ENCODE measurements around the gene SCAPER. TPM values are rescaled to one million over a fixed set of nuclear protein-coding genes. Genes with fewer than 3 reads are reported as not detected.

The SCAPER gene
- total and polyA plus RNA-seq, 4 donors = 3.3 to 18.0 (median 9.9) TPM

DNA sequence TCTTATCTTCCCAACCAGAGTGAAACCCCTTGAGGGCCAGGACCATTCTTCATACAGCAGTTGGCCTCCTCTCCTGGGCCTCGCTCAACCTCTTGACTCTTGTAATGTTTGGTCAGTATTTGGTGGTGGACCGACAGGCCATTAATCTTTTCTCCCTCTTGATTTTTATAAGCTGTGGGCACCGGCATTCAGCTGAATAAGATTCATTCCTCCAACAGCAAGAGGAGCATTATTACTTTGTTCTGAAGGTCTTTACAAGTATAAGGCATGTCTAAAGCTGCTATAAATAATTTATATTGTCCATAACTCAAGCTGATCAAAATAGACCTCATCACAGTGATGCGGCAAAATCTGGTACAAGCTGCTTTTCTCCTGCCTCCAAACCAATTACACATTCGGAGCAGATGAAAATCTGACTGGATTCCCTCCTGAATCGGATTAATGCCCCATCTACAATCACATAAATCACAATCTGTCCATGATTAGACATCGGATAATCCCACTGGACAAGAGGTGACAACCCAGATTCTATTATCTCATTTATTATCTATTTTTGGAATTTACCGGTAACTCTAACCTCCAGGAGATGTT, 576.9 kb downstream of the SCAPER start:
- 92% methylated on average over 8 of the region's 8 CpGs for WGBS

More for the DNA sequence above, 576.9 kb downstream of the SCAPER start:
- H3K4me3 ChIP-seq (ENCODE audit: low read depth in 1 of 3, low read length in 3 of 3) = no peak overlapping the region
- H3K27ac ChIP-seq (ENCODE audit: low read depth in 1 of 2, low read length in 2 of 2) = no peak overlapping the region
- TF ChIP-seq JUND (IDR thresholded peaks at IDR 0.05) (no peak), RAD21 (IDR thresholded peaks at IDR 0.05) (no peak), HNF4A (conservative IDR thresholded peaks at IDR 0.05) (no peak), RXRA (IDR thresholded peaks at IDR 0.05) (no peak), SP1 (IDR thresholded peaks at IDR 0.05) (no peak), NR2F2 (IDR thresholded peaks at IDR 0.05) (no peak), FOXA2 (IDR thresholded peaks at IDR 0.05) (no peak)
- TF ChIP-seq, protein P1, sequence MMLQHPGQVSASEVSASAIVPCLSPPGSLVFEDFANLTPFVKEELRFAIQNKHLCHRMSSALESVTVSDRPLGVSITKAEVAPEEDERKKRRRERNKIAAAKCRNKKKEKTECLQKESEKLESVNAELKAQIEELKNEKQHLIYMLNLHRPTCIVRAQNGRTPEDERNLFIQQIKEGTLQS (IDR thresholded peaks at IDR 0.05) = no peak
- TF ChIP-seq, protein P2, sequence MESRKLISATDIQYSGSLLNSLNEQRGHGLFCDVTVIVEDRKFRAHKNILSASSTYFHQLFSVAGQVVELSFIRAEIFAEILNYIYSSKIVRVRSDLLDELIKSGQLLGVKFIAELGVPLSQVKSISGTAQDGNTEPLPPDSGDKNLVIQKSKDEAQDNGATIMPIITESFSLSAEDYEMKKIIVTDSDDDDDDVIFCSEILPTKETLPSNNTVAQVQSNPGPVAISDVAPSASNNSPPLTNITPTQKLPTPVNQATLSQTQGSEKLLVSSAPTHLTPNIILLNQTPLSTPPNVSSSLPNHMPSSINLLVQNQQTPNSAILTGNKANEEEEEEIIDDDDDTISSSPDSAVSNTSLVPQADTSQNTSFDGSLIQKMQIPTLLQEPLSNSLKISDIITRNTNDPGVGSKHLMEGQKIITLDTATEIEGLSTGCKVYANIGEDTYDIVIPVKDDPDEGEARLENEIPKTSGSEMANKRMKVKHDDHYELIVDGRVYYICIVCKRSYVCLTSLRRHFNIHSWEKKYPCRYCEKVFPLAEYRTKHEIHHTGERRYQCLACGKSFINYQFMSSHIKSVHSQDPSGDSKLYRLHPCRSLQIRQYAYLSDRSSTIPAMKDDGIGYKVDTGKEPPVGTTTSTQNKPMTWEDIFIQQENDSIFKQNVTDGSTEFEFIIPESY (IDR thresholded peaks at IDR 0.05) = no peak
- TF ChIP-seq, protein P3, sequence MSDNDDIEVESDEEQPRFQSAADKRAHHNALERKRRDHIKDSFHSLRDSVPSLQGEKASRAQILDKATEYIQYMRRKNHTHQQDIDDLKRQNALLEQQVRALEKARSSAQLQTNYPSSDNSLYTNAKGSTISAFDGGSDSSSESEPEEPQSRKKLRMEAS (IDR thresholded peaks at IDR 0.05) = no peak
- TF ChIP-seq, protein P4, sequence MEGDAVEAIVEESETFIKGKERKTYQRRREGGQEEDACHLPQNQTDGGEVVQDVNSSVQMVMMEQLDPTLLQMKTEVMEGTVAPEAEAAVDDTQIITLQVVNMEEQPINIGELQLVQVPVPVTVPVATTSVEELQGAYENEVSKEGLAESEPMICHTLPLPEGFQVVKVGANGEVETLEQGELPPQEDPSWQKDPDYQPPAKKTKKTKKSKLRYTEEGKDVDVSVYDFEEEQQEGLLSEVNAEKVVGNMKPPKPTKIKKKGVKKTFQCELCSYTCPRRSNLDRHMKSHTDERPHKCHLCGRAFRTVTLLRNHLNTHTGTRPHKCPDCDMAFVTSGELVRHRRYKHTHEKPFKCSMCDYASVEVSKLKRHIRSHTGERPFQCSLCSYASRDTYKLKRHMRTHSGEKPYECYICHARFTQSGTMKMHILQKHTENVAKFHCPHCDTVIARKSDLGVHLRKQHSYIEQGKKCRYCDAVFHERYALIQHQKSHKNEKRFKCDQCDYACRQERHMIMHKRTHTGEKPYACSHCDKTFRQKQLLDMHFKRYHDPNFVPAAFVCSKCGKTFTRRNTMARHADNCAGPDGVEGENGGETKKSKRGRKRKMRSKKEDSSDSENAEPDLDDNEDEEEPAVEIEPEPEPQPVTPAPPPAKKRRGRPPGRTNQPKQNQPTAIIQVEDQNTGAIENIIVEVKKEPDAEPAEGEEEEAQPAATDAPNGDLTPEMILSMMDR (IDR thresholded peaks at IDR 0.05; ENCODE audit: low read depth, low read length, missing input control) = no peak
- TF ChIP-seq, protein P5, sequence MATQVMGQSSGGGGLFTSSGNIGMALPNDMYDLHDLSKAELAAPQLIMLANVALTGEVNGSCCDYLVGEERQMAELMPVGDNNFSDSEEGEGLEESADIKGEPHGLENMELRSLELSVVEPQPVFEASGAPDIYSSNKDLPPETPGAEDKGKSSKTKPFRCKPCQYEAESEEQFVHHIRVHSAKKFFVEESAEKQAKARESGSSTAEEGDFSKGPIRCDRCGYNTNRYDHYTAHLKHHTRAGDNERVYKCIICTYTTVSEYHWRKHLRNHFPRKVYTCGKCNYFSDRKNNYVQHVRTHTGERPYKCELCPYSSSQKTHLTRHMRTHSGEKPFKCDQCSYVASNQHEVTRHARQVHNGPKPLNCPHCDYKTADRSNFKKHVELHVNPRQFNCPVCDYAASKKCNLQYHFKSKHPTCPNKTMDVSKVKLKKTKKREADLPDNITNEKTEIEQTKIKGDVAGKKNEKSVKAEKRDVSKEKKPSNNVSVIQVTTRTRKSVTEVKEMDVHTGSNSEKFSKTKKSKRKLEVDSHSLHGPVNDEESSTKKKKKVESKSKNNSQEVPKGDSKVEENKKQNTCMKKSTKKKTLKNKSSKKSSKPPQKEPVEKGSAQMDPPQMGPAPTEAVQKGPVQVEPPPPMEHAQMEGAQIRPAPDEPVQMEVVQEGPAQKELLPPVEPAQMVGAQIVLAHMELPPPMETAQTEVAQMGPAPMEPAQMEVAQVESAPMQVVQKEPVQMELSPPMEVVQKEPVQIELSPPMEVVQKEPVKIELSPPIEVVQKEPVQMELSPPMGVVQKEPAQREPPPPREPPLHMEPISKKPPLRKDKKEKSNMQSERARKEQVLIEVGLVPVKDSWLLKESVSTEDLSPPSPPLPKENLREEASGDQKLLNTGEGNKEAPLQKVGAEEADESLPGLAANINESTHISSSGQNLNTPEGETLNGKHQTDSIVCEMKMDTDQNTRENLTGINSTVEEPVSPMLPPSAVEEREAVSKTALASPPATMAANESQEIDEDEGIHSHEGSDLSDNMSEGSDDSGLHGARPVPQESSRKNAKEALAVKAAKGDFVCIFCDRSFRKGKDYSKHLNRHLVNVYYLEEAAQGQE (IDR thresholded peaks at IDR 0.05) = no peak
- no peaks in the 10 kb centered on the region for H3K36me3 ChIP-seq (ENCODE audit: control insufficient read depth in 4 of 4, insufficient read depth in 3 of 4, low read depth in 1 of 4, low read length in 3 of 4)
- no peaks in the 10 kb centered on the region for H3K9me3 ChIP-seq (ENCODE audit: control insufficient read depth in 4 of 4, low read length in 3 of 4)
- DNase-seq (ENCODE audit: low spot score) = no peak
- no peak overlapping the region for H3K9ac ChIP-seq (ENCODE audit: low read depth in 1 of 2, low read length in 2 of 2)
- no peaks in the 10 kb centered on the region for H3K27me3 ChIP-seq (ENCODE audit: control insufficient read depth in 4 of 4, insufficient read depth in 4 of 4, low read length in 3 of 4)
- H3K4me1 ChIP-seq (ENCODE audit: control insufficient read depth in 4 of 4, insufficient read depth in 4 of 4, low read length in 3 of 4) = peaks cover 0 to 5% (median 2%) of the 10 kb centered on the region in 4 donors
